HG02970 (cell line): ENCODE measurements around the gene ZMIZ1.

Experiments used
- ATAC-seq: cut with Tn5 transposase; IDR thresholded peaks from one replicate; pipeline ENCODE4 v1.9.1; 2021; ENCODE audit warnings: mild to moderate bottlenecking, moderate library complexity, moderate number of reproducible peaks; ENCODE audit not compliant: unreplicated experiment, low FRiP score

Gene ZMIZ1

GRCh38 chr10:79065091-79065551, 3.6 kb upstream of the ZMIZ1 start:
- no peak for ATAC-seq

- no peak for ATAC-seq
These were observed 2.9 kb upstream of the ZMIZ1 start for GRCh38 chr10:79065853-79066252.

- ATAC-seq = no peak
These were observed 2.1 kb upstream of the ZMIZ1 start for GRCh38 chr10:79066411-79067240.

- ATAC-seq = no peak
These were observed 1.2 kb upstream of the ZMIZ1 start for GRCh38 chr10:79067241-79068202.

- no peak for ATAC-seq
These were observed 584 bp upstream of the ZMIZ1 start for GRCh38 chr10:79068203-79068561.

GRCh38 chr10:79069325-79070080, 737 bp downstream of the ZMIZ1 start:
- ATAC-seq = peak; percentile 5

- no peak for ATAC-seq
These were observed 1.4 kb downstream of the ZMIZ1 start for GRCh38 chr10:79070081-79070605.

GRCh38 chr10:79070606-79071395, 2.0 kb downstream of the ZMIZ1 start:
- no peak for ATAC-seq

GRCh38 chr10:79071396-79071923, 2.7 kb downstream of the ZMIZ1 start:
- ATAC-seq = no peak

GRCh38 chr10:79072041-79072441, 3.3 kb downstream of the ZMIZ1 start:
- ATAC-seq = no peak

- ATAC-seq = no peak
These were observed 4.4 kb downstream of the ZMIZ1 start for GRCh38 chr10:79072994-79073645.

- ATAC-seq = no peak
These were observed 5.1 kb downstream of the ZMIZ1 start for GRCh38 chr10:79073784-79074432.

- ATAC-seq = no peak
These were observed 6.0 kb downstream of the ZMIZ1 start for GRCh38 chr10:79074732-79075131.

GRCh38 chr10:79075418-79075817, 6.7 kb downstream of the ZMIZ1 start:
- ATAC-seq = no peak

- no peak for ATAC-seq
These were observed 8.9 kb downstream of the ZMIZ1 start for GRCh38 chr10:79077488-79078173.

- no peak for ATAC-seq
These were observed 9.7 kb downstream of the ZMIZ1 start for GRCh38 chr10:79078367-79079053.

GRCh38 chr10:79079054-79079397, 10.3 kb downstream of the ZMIZ1 start:
- no peak for ATAC-seq
